Activated naive CD4-positive, alpha-beta T cell treated with anti-CD3 and anti-CD28 coated beads, Interleukin-2, amount 50 U/mL, for 24 hours (primary cell): ENCODE results near the gene TYK2.
A peak's percentile ranks its signal among the peaks of the same experiment; 100 is the strongest.

ENCODE experiments used
- H3K27ac Mint-ChIP-seq: one replicate; pipeline ENCODE4 v1.8.0; 2021; ENCODE audit warnings: mild to moderate bottlenecking, mixed read lengths
- H3K27me3 Mint-ChIP-seq: one replicate; pipeline ENCODE4 v1.8.0; 2021; ENCODE audit warnings: mixed read lengths
- H3K36me3 Mint-ChIP-seq: one replicate; pipeline ENCODE4 v1.8.0; 2021; ENCODE audit warnings: mixed read lengths
- H3K4me1 Mint-ChIP-seq: one replicate; pipeline ENCODE4 v1.8.0; 2021; ENCODE audit warnings: mixed read lengths
- H3K4me3 Mint-ChIP-seq: one replicate; pipeline ENCODE4 v1.8.0; 2021; ENCODE audit warnings: mild to moderate bottlenecking, mixed read lengths
- H3K9me3 Mint-ChIP-seq: one replicate; pipeline ENCODE4 v1.8.0; 2021; ENCODE audit warnings: mixed read lengths

Gene TYK2

DNA sequence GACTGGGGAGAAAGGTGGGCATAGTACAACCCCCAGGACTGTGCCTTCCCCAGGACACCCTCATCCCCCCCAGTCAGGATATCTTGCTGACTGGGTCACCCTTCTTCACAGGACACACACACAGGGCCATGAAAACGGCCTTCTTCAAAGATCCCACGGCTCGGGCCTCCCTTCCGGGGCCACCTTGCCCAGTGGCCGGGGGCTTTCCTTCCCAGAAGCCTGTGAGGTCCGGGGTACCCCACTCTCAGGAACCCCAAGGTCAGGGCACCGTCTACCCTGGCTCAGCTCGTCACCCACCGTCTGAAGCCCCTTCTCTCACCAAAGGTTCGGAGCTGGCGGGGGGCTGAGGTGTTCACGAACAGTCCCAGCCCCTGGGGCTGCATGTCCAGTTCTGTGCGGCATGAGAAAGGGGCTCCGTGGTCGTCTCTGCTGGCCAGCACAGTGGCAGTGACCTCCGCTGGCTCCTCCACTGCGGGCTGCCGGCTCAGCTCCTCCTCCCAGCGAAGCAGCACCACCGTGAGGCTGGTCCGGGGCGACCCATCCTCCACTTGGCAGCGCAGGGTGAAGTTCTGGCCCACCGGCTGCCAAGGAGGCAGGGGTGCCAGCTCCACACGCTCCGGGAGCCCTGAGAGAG lies 44.9 kb downstream of the TYK2 start:
- peaks cover 5% of the 10 kb centered on the region for H3K36me3 Mint-ChIP-seq
- H3K27ac Mint-ChIP-seq = no peak overlapping the region
- H3K27me3 Mint-ChIP-seq = no peaks in the 10 kb centered on the region
- no peak overlapping the region for H3K4me3 Mint-ChIP-seq
- H3K9me3 Mint-ChIP-seq = no peaks in the 10 kb centered on the region
- H3K4me1 Mint-ChIP-seq = peaks cover 35% of the 10 kb centered on the region

DNA sequence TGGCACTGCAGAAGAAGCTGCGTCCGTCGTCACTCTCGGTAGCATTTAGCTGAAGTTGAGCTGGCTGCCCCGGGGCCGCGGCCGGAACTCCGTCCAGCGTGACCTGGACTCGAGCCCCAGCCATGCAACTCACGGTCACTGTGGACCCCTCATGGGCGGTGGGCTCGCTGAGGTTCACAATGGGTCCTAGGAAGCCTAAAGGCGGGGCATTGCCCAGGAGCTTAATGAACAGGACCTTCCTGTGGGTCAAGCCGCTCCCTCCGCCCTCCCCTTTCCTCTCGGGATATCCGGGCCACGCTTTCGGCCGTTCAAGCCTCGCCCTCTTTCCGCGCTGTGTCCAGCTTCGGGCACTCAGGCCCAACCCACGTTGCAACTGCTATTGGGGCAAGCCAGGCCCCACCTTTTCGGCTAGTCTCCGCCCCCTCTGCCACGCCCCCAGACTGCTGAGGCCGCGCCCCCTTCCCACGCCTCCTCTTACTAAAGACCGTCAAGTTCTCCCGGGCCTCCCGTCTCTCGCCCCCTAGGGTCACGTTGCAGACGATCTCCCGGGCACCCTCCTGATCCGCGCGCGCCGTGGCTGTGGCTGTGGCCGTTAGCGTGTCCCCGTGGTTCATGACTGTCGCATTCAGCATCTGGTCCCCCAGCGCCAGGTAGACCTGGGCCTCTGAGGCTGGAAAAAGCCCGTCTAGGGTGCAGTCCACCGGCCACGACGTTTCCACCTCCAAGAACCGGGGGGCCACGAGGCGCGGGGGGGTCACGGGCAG lies 45.6 kb downstream of the TYK2 start:
- Mint-ChIP-seq H3K9me3 (no peaks in the 10 kb centered on the region), H3K4me1 (peaks cover 35% of the 10 kb centered on the region), H3K27me3 (no peaks in the 10 kb centered on the region), H3K36me3 (peaks cover 5% of the 10 kb centered on the region), H3K27ac (peak overlapping the region; percentile 41), H3K4me3 (peak overlapping the region; percentile 97)

DNA sequence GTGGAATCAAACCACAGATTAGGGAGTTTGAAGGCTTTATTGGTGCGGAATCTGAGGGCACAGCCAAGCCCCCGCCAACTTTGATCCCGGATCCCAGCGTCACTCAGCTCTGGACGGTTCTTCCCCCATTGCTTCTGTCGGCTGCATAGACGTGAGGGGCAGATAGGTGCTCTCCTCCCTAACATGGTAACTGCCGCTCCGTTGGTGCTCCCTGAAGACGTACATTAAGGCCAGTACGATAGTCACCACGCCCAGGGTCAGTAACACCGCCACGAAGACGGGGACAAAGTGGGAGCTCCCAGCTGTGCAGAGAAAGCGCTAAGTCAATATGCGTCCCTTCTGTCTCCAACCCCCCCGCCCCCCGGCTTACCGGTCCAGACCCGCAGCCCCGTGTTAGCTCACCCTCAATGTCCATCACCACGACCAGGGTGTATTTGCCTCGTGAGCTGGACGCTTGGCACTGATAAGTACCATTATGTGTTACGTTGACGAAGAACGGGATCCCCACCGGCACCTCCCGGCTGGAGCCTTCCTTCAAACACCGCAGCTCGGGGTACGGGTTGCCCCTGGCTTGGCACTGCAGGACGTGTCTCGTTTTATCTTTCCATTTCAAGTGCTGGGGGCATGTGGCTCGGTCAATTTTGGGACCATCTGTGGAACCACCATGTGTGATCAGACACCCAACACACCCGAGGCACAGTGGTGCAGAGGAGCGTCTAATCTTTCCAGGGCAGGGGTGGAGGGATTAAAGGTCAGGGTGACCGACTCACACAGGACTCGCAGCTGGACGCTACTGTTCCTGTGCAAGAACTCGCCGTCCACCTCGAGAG lies 46.4 kb downstream of the TYK2 start:
- peaks cover 27% of the 10 kb centered on the region for H3K4me1 Mint-ChIP-seq
- H3K4me3 Mint-ChIP-seq = peak overlapping the region; percentile 97
- peaks cover 5% of the 10 kb centered on the region for H3K36me3 Mint-ChIP-seq
- peak overlapping the region; percentile 98 for H3K27ac Mint-ChIP-seq
- H3K27me3 Mint-ChIP-seq = no peaks in the 10 kb centered on the region
- no peaks in the 10 kb centered on the region for H3K9me3 Mint-ChIP-seq

DNA sequence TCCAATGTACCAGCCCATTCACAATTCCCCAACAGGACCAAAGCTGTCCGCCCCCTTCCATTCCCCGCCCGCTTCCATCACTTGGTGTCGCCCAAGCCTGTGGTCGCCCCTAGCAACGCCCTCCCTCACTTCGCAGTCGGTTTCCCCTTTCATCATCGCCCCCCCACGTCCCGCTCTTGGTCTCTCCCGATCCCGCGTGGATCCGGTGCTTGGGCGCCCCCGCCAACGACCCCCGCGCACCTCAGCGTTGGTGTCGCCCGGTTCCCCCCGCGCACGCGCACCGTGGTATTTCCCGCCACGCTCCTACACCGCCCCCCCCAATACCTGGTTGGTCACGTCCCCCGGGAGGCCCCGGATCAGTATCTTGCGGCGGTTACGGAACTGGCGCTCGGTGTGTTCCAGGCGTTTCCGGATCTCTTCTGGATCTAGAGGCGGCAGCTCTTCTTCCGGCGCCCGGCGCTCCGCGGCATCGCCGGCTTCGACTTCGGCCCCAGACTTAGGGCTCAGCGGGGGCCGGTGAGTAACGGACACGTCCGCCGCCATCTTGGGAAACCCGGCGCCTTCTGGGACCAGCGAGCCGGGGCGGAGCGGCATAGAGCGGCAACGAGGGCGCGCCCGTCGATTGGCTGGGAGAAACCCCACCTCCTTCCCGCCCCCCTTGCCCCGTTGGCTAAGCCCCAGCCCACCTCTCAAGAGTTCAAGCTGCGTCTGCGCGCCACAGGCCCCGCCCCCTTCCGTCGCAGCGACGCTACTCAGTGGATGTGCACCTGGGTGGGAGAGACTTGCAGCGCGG lies 47.2 kb downstream of the TYK2 start, which contains the start of gene RAVER1:
Gene RAVER1, minus strand, starts transcription at position 565 of the 793 bp plus-strand sequence. Its CDS starts 22 bp downstream, at position 543.
- peak within 1 kb of the TSS; percentile 98 for H3K27ac Mint-ChIP-seq
- peak within 1 kb of the TSS; percentile 97 for H3K4me3 Mint-ChIP-seq
- H3K27me3 Mint-ChIP-seq = no peaks in the 10 kb centered on the region
- H3K9me3 Mint-ChIP-seq = no peaks in the 10 kb centered on the region
- peaks cover 19% of the 10 kb centered on the region for H3K4me1 Mint-ChIP-seq
- peaks cover 5% of the 10 kb centered on the region for H3K36me3 Mint-ChIP-seq

DNA sequence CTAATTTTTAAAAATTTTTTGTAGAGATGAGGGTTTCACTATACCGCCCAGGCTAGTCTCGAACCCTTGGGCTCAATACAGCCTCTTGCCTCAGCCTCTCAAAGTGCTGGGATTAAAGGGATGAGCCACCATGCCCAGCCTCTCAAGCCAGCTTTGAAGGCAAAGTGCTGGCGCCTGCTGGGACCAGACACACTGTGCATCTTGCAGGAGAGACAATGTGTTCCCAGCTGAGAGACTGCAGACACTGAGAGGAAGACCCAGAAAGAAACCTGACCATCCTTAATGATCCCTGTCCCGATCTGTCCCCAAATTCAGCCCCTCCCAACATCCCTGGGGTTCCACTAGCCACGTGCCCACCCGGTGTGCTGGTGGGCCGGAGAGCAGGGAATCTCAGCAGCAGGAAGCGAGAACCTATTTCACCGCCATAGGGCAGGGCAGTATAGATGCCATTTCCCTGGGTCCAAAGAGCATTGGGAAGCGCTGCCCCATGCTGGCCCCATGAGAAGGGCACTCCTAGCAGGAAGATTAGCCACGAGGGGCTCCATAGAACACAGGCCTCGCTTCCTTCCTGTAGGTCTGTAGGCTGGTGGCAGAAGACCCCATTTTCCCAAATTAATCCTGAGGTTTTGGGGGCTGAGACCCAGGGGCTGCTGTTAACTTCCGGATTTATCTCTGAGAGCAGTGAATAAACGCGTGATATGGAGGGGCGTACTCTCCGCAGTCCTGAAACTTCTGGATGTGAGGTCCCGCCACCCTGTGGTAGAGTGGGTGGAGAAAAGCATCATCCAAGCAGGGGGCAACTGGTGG lies 48.0 kb downstream of the TYK2 start:
- H3K36me3 Mint-ChIP-seq = peaks cover 5% of the 10 kb centered on the region
- H3K27ac Mint-ChIP-seq = peak overlapping the region; percentile 98
- no peaks in the 10 kb centered on the region for H3K27me3 Mint-ChIP-seq
- H3K4me1 Mint-ChIP-seq = peaks cover 18% of the 10 kb centered on the region
- H3K4me3 Mint-ChIP-seq = peak overlapping the region; percentile 97
- H3K9me3 Mint-ChIP-seq = no peaks in the 10 kb centered on the region

DNA sequence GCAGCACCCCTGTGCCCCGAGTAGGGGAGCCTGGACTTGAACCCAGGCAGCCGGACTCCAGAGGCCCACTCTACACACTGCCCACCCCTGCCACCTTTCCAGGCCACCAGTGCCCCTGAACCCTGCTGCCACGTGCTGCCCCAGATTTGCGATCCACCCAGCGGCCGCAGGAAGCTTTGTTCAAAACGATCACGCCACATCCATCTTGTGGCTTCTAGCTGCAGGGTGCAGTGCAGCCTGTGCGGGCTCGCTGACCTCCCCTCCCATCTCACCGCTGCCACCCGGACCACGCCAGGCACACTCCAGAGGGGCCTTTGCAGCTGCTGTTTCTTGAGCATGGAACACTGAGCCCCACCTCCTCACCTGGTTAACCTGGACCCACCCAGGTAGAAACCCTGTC lies 50.8 kb downstream of the TYK2 start:
- Mint-ChIP-seq H3K36me3 (peaks cover 5% of the 10 kb centered on the region), H3K4me3 (no peak overlapping the region), H3K9me3 (no peaks in the 10 kb centered on the region), H3K27me3 (no peaks in the 10 kb centered on the region), H3K27ac (no peak overlapping the region), H3K4me1 (peaks cover 18% of the 10 kb centered on the region)

DNA sequence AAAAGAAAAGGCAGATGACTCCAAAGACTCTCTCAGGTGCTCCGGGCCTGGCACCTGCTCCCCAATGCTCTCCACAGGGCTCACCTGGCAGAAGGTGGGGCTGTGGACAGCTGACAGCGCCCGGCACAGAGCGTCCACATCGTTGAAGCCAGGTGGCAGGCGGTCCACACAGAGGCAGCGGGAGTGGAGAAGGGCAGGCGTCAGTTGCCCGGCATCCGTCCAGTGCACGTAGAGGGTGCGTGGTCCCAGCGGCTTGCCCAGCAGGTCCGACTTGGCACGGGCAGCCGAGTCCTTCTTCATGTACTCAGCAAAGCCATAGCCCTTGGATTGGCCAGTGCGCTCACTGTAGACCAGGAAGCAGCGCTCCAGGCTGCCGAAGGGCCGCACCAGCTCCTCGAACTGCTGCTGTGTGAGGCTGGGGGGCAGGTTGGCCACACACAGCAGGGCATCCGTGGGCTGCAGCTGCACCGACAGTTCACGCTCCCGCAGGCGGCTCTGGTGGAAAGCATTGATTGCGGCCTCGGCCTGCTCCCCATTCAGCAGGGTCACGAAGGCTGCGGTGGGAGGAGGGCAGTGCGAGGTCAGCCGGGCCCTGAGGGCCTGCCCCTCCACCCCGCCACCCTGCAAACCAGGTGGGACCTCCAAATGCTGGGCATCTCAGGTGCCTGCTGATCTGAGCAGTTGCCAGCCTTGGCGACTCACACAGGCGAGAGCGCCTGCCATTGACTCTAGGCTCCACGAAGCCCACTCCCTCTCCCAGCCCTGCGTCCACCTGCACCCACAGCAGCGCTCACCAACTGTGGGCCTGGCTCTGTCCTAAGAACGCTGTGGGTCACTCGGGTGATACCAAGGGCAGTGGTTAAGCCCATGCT lies 51.6 kb downstream of the TYK2 start:
- no peak overlapping the region for H3K27ac Mint-ChIP-seq
- peaks cover 5% of the 10 kb centered on the region for H3K36me3 Mint-ChIP-seq
- no peak overlapping the region for H3K4me3 Mint-ChIP-seq
- peaks cover 17% of the 10 kb centered on the region for H3K4me1 Mint-ChIP-seq
- no peaks in the 10 kb centered on the region for H3K9me3 Mint-ChIP-seq
- no peaks in the 10 kb centered on the region for H3K27me3 Mint-ChIP-seq

DNA sequence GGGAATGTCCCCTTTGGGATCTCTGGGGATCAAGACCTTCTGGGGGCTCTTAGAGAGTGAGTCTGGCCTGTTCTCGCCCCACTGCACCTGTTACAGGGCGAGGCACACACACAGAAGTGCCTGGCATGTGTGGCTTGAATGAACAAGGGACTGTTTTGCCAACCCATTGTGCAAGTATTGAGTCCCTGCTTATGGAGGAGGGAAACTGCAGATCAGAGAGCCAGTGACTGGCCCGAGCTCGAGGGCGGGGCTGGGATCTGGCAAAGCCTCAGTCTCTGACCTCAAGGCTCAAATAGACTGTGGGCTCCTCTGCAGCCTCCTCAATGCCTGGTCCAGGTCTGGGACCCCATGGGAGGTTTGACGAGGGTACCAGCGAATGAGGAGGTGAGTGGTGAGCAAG lies 52.6 kb downstream of the TYK2 start:
- Mint-ChIP-seq H3K27ac (no peak overlapping the region), H3K27me3 (no peaks in the 10 kb centered on the region), H3K4me3 (no peak overlapping the region), H3K9me3 (no peaks in the 10 kb centered on the region), H3K36me3 (peaks cover 4% of the 10 kb centered on the region), H3K4me1 (peaks cover 12% of the 10 kb centered on the region)

DNA sequence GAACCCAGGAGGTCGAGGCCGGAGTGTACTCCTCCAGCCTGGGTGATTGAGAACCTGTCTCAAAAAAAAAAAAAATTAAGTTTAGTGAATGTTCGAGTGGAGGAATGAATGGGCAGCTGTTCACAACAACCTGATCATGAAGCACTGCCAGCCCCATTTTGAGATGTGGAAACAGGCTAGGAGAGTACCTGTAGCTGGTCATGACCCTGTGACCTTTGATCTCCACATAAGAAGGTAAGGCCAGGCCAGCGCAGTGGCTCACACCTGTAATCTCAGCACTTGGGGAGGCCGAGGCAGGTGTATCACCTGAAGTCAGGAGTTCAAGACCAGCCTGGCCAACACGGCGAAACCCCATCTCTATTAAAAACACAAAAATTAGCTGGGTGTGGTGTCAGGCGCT lies 54.6 kb downstream of the TYK2 start:
- Mint-ChIP-seq H3K4me3 (no peak overlapping the region), H3K27me3 (no peaks in the 10 kb centered on the region), H3K4me1 (peaks cover 4% of the 10 kb centered on the region), H3K9me3 (no peaks in the 10 kb centered on the region), H3K36me3 (no peaks in the 10 kb centered on the region), H3K27ac (no peak overlapping the region)

DNA sequence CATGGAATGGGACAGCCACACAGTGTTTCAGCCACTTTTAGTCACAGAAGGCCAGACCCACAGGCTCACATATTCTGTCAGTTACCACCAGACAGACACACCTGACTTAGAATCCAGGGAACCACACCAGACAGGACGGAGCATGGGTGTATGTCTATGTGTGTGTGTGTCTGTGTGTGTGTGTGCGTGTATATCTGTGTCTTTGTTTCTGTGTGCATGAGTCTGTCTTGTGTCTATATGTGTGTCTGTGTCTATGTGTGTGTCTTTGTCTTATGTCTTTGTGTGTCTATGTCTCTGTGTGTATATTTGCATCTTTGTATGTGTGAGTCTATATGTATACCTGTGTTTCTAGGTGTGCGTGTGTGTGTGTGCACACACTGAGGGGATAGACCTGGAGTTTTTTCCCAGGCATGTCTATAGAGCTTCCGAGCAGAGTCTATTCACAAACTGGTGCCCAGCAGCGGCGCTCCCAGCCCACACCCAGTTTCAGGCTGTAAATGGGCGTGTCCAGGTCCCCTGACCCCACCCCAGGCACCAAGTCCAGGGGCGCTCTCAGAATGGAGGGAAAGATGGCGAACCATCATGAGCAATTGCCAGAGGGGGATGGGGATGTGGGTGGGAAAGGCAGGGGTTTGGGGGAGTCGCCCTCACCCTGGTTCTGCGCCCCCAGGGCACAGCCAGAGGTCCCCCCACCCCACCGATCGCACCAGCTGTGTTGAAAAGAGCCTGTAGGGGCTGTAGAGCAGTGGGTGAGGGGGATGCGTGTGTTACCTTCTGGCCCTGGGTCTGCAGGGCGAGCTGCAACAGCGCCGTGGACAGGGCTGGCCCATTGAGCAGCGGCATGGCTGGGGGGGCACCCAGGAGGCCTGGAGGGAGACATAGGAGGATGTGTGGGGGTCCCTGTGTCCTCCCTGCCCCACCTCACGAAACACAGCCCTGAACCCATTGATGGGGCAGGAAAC lies 58.2 kb downstream of the TYK2 start:
- no peaks in the 10 kb centered on the region for H3K4me1 Mint-ChIP-seq
- H3K27ac Mint-ChIP-seq = no peak overlapping the region
- H3K9me3 Mint-ChIP-seq = no peaks in the 10 kb centered on the region
- no peak overlapping the region for H3K4me3 Mint-ChIP-seq
- peaks cover 6% of the 10 kb centered on the region for H3K36me3 Mint-ChIP-seq
- no peaks in the 10 kb centered on the region for H3K27me3 Mint-ChIP-seq

DNA sequence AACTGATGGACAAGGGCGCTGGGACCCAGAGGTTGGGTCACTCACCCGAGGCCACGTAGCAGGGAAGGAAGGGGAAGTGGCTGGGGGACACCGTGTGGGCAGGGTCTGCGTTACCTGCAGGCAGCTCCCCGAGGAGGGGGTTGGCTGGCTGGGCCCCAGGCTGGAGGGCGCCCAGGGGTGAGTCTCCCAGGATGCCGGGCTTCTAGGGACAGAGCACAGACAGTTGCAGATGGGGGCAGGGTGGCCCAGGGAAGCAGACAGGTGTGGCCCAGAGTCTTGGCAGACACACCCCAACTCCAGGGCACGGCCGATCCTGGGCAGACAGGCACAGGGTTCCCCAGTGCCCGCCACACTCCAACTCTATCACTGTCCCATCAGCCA lies 59.0 kb downstream of the TYK2 start:
- H3K9me3 Mint-ChIP-seq = no peaks in the 10 kb centered on the region
- no peak overlapping the region for H3K4me3 Mint-ChIP-seq
- no peaks in the 10 kb centered on the region for H3K27me3 Mint-ChIP-seq
- H3K27ac Mint-ChIP-seq = no peak overlapping the region
- peaks cover under 1% of the 10 kb centered on the region for H3K4me1 Mint-ChIP-seq
- peaks cover 6% of the 10 kb centered on the region for H3K36me3 Mint-ChIP-seq

DNA sequence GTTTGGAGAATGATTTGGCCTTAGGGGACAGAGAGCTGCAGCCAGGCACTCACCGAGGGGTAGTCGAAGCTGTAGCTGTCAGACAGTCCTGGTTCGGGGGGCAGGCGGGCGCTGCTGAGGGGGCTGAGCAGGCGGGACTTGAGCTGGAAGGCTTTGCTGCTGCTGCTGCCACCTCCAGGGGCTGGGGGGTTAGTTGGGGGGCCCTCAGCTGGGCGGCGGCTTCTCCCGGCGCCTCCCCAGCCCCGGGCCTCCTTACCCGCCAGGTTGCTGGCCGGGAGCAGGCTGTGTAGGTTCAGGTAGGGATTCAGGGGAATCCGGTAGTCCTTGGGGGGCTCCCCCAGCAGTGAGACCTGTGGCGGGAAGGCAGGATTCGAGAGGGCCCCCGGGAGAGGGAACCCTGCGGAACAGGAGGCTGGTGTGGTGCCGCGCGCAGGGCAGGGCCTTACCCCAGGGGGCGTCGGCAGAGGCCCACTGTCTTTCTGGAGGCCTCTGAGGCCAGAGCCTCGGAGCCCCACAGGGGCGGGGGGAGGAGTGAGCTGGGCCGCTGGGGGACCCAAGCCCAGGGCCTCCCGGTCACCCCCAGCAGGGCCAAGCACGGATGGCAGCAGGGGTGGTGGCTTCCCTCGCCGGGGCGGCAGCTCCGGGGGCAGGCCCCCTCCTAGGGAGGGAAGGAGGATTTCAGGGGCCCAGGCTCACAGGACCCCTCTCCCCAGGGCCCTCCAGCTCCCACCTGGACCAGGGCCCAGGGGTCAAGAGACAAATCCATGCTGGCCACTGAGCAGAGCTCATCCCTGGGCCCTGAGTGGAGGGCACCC lies 59.6 kb downstream of the TYK2 start:
- Mint-ChIP-seq H3K4me3 (no peak overlapping the region), H3K9me3 (no peaks in the 10 kb centered on the region), H3K27ac (no peak overlapping the region), H3K4me1 (peaks cover 7% of the 10 kb centered on the region), H3K36me3 (peaks cover 10% of the 10 kb centered on the region), H3K27me3 (no peaks in the 10 kb centered on the region)
